Measurements from ENCODE around the gene MAN1A1. TPM values are rescaled to one million over a fixed set of nuclear protein-coding genes. Genes with fewer than 3 reads are reported as not detected.

The MAN1A1 gene
- total and polyA plus RNA-seq, 2 experiments from 2014 or later: 2.0 to 8.7 TPM

DNA sequence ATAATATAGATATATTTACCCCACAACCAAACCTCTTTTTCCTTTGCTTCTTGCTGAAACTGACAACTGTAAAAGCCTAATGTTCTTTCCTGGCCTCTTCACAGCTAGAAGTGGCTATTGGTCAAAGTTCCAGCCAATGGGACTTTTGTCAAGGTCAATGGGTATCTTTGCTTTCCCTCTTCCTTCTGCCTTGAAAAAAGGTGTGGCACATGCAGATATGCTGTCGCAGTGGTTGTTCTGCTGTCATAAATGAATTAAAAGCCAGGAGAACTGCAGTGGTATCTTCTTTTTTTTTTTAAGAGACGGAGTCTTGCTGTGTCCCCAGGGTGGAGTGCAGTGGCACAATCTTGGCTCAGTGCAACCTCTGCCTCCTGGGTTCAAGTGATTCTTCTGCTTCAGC lies 29.9 kb downstream of the MAN1A1 start:
- H3K79me2 ChIP-seq (replicated peaks; ENCODE audit: insufficient read depth): no peaks in the 10 kb centered on the region
- no peaks in the 10 kb centered on the region for H3K9me2 ChIP-seq (ENCODE audit: insufficient read depth)
- H4K20me1 ChIP-seq (replicated peaks; ENCODE audit: insufficient read depth): no peaks in the 10 kb centered on the region
- no peaks in the 10 kb centered on the region for H3K4me1 Mint-ChIP-seq
- no peaks in the 10 kb centered on the region for H3K36me3 ChIP-seq (ENCODE audit: insufficient read depth)
- no peaks in the 10 kb centered on the region for H3K4me1 ChIP-seq (ENCODE audit: insufficient read depth)
- no peak overlapping the region for H3K4me3 ChIP-seq
- no peak for DNase-seq (ENCODE audit: low spot score)
- no peaks in the 10 kb centered on the region for H3K27me3 Mint-ChIP-seq (ENCODE audit: insufficient read depth, low read depth, poor library complexity)
- no peak overlapping the region for H3K4me3 Mint-ChIP-seq
- no peaks in the 10 kb centered on the region for H3K36me3 Mint-ChIP-seq (ENCODE audit: low read depth)
- ATAC-seq: no peak
- no peak for TF ChIP-seq POLR2AphosphoS5 (IDR thresholded peaks at IDR 0.05; ENCODE audit: low read depth)
- no peak for TF ChIP-seq JUNB (IDR thresholded peaks at IDR 0.05; ENCODE audit: unreplicated experiment)
- no peak for TF ChIP-seq EZH2phosphoT487 (IDR thresholded peaks at IDR 0.05; ENCODE audit: unreplicated experiment)
- no peak for TF ChIP-seq ZNF462 (CRISPR knock-in tag; IDR thresholded peaks at IDR 0.05)
- H3K27ac ChIP-seq (ENCODE audit: low read depth): no peak overlapping the region
- no peaks in the 10 kb centered on the region for H3K9me3 Mint-ChIP-seq
- H3K27ac Mint-ChIP-seq: no peak overlapping the region
- H2AFZ ChIP-seq: no peak overlapping the region
- no peaks in the 10 kb centered on the region for H3K27me3 ChIP-seq (ENCODE audit: insufficient read depth)
- no peak overlapping the region for H3K4me2 ChIP-seq
- H3F3A ChIP-seq (replicated peaks; ENCODE audit: low read depth): no peaks in the 10 kb centered on the region

GRCh38 chr6:119318730-119319129 lies 30.8 kb downstream of the MAN1A1 start:
- Mint-ChIP-seq H3K9me3 (no peaks in the 10 kb centered on the region), H3K27me3 (ENCODE audit: insufficient read depth, low read depth, poor library complexity) (no peaks in the 10 kb centered on the region), H3K4me3 (no peak overlapping the region), H3K4me1 (no peaks in the 10 kb centered on the region), H3K36me3 (ENCODE audit: low read depth) (no peaks in the 10 kb centered on the region), H3K27ac (no peak overlapping the region)
- Histone ChIP-seq H3K27me3 (ENCODE audit: insufficient read depth) (no peaks in the 10 kb centered on the region), H3K36me3 (ENCODE audit: insufficient read depth) (no peaks in the 10 kb centered on the region), H3K79me2 (replicated peaks; ENCODE audit: insufficient read depth) (no peaks in the 10 kb centered on the region), H3K27ac (ENCODE audit: low read depth) (no peak overlapping the region), H3K9me2 (ENCODE audit: insufficient read depth) (no peaks in the 10 kb centered on the region), H3K4me2 (no peak overlapping the region), H4K20me1 (replicated peaks; ENCODE audit: insufficient read depth) (no peaks in the 10 kb centered on the region), H3K4me1 (ENCODE audit: insufficient read depth) (no peaks in the 10 kb centered on the region), H3K4me3 (no peak overlapping the region), H3F3A (replicated peaks; ENCODE audit: low read depth) (no peaks in the 10 kb centered on the region), H2AFZ (no peak overlapping the region)
- DNase-seq (ENCODE audit: low spot score) (no peak), ATAC-seq (no peak)
- no peak for TF ChIP-seq ZNF331 (CRISPR knock-in tag; IDR thresholded peaks at IDR 0.05; ENCODE audit: low read depth)
- no peak for TF ChIP-seq ZNF462 (CRISPR knock-in tag; IDR thresholded peaks at IDR 0.05)
- no peak for TF ChIP-seq JUNB (IDR thresholded peaks at IDR 0.05; ENCODE audit: unreplicated experiment)
